HEK293 (cell line): ENCODE measurements around the gene RRAS.
A peak's percentile ranks its signal among the peaks of the same experiment; 100 is the strongest.

ENCODE experiments used
- BCL11A ChIP-seq: fragments of 450-650 bp; formaldehyde crosslinking; IDR thresholded peaks from 2 replicates; pipeline ENCODE4 v1.5.1; 2016; ENCODE audit warnings: low read depth, missing biosample characterization, missing genetic modification characterization
- BCL6B ChIP-seq: fragments of 450-650 bp; formaldehyde crosslinking; IDR thresholded peaks from 2 replicates; pipeline ENCODE4 v1.5.1; 2017; ENCODE audit warnings: missing biosample characterization, missing genetic modification characterization
- FEZF1 ChIP-seq: fragments of 450-650 bp; formaldehyde crosslinking; IDR thresholded peaks from 2 replicates; pipeline ENCODE4 v1.5.1; 2016; ENCODE audit warnings: missing biosample characterization, missing genetic modification characterization
- GFI1B ChIP-seq: fragments of 450-650 bp; formaldehyde crosslinking; IDR thresholded peaks from 2 replicates; pipeline ENCODE4 v1.5.1; 2016; ENCODE audit warnings: missing biosample characterization, missing genetic modification characterization
- IKZF3 ChIP-seq: fragments of 450-650 bp; IDR thresholded peaks from 2 replicates; pipeline ENCODE4 v1.5.0; 2018; ENCODE audit warnings: missing biosample characterization, mild to moderate bottlenecking, missing genetic modification characterization, moderate library complexity
- PRDM1 ChIP-seq: fragments of 450-650 bp; formaldehyde crosslinking; IDR thresholded peaks from 2 replicates; pipeline ENCODE4; 2016; ENCODE audit warnings: missing biosample characterization, missing genetic modification characterization
- SP3 ChIP-seq: fragments of 450-650 bp; formaldehyde crosslinking; IDR thresholded peaks from 2 replicates; pipeline ENCODE4 v1.5.1; 2016; ENCODE audit warnings: missing biosample characterization, missing genetic modification characterization
- YY2 ChIP-seq: fragments of 450-650 bp; formaldehyde crosslinking; IDR thresholded peaks from 2 replicates; pipeline ENCODE4 v1.5.1; 2016; ENCODE audit warnings: missing biosample characterization, missing genetic modification characterization
- ZBTB20 ChIP-seq: fragments of 450-650 bp; formaldehyde crosslinking; IDR thresholded peaks from 2 replicates; pipeline ENCODE4 v1.5.1; 2016; ENCODE audit warnings: missing biosample characterization, missing genetic modification characterization
- ZBTB26 ChIP-seq: fragments of 450-650 bp; formaldehyde crosslinking; optimal IDR thresholded peaks from 2 replicates; pipeline ENCODE3; 2016; ENCODE audit warnings: missing biosample characterization, mild to moderate bottlenecking, missing genetic modification characterization
- ZNF169 ChIP-seq: fragments of 450-650 bp; formaldehyde crosslinking; IDR thresholded peaks from 2 replicates; pipeline ENCODE4 v1.5.1; 2016; ENCODE audit warnings: missing biosample characterization, missing genetic modification characterization
- ZNF184 ChIP-seq: fragments of 450-650 bp; IDR thresholded peaks from 2 replicates; pipeline ENCODE4 v1.5.1; 2018; ENCODE audit warnings: missing biosample characterization, mild to moderate bottlenecking, missing genetic modification characterization
- ZNF211 ChIP-seq: fragments of 450-650 bp; formaldehyde crosslinking; IDR thresholded peaks from 2 replicates; pipeline ENCODE4 v1.5.1; 2016; ENCODE audit warnings: low read depth, missing biosample characterization, missing genetic modification characterization
- ZNF214 ChIP-seq: fragments of 450-650 bp; formaldehyde crosslinking; IDR thresholded peaks from 2 replicates; pipeline ENCODE4 v1.5.1; 2017; ENCODE audit warnings: missing biosample characterization, mild to moderate bottlenecking, missing genetic modification characterization, borderline replicate concordance
- ZNF26 ChIP-seq: fragments of 450-650 bp; formaldehyde crosslinking; IDR thresholded peaks from 2 replicates; pipeline ENCODE4 v1.5.1; 2016; ENCODE audit warnings: missing biosample characterization, missing genetic modification characterization
- ZNF280C ChIP-seq: fragments of 450-650 bp; formaldehyde crosslinking; IDR thresholded peaks from 2 replicates; pipeline ENCODE4 v1.5.1; 2016; ENCODE audit warnings: missing biosample characterization, missing genetic modification characterization
- ZNF280D ChIP-seq: fragments of 450-650 bp; formaldehyde crosslinking; IDR thresholded peaks from 2 replicates; pipeline ENCODE4 v1.5.1; 2016; ENCODE audit warnings: missing biosample characterization, missing genetic modification characterization
- ZNF341 ChIP-seq: fragments of 450-650 bp; formaldehyde crosslinking; IDR thresholded peaks from 2 replicates; pipeline ENCODE4; 2016; ENCODE audit warnings: low read depth, missing biosample characterization, missing genetic modification characterization
- ZNF354C ChIP-seq: fragments of 450-650 bp; formaldehyde crosslinking; IDR thresholded peaks from 2 replicates; pipeline ENCODE4 v1.5.1; 2016; ENCODE audit warnings: missing biosample characterization, missing genetic modification characterization, low read depth, borderline replicate concordance
- ZNF473 ChIP-seq: fragments of 450-650 bp; formaldehyde crosslinking; IDR thresholded peaks from 2 replicates; pipeline ENCODE4 v1.5.1; 2017; ENCODE audit warnings: missing biosample characterization, missing genetic modification characterization
- ZNF501 ChIP-seq: fragments of 450-650 bp; formaldehyde crosslinking; IDR thresholded peaks from 2 replicates; pipeline ENCODE4 v1.5.1; 2016; ENCODE audit warnings: missing biosample characterization, missing genetic modification characterization
- ZNF629 ChIP-seq: fragments of 450-650 bp; formaldehyde crosslinking; IDR thresholded peaks from 2 replicates; pipeline ENCODE4 v1.5.1; 2017; ENCODE audit warnings: missing biosample characterization, missing genetic modification characterization
- ZNF639 ChIP-seq: fragments of 450-650 bp; formaldehyde crosslinking; IDR thresholded peaks from 2 replicates; pipeline ENCODE4 v1.5.1; 2016; ENCODE audit warnings: missing biosample characterization, missing genetic modification characterization
- ZSCAN18 ChIP-seq: fragments of 450-650 bp; formaldehyde crosslinking; IDR thresholded peaks from 2 replicates; pipeline ENCODE4 v1.5.1; 2016; ENCODE audit warnings: missing biosample characterization, missing genetic modification characterization
- ZSCAN30 ChIP-seq: fragments of 450-650 bp; IDR thresholded peaks from 2 replicates; pipeline ENCODE4 v1.5.1; 2018; ENCODE audit warnings: missing biosample characterization, mild to moderate bottlenecking, missing genetic modification characterization, moderate library complexity

RRAS gene

GRCh38 chr19:49640113-49640898, at the start of gene RRAS (continued):
- TF ChIP-seq ZNF341 (peak; percentile 75), ZSCAN18 (tag by site-specific recombination) (peak; percentile 58; the same call in 1 of the 2 replicates), ZBTB20 (tag by site-specific recombination) (peak; percentile 95), ZNF211 (no peak), ZNF280C (tag by site-specific recombination) (no peak), ZNF501 (tag by site-specific recombination) (peak; percentile 85), PRDM1 (peak; percentile 57; the same call in 1 of the 2 replicates), ZNF280D (tag by site-specific recombination) (no peak), ZSCAN30 (tag by site-specific recombination) (peak; percentile 97), SP3 (tag by site-specific recombination) (peak; percentile 86), ZNF169 (tag by site-specific recombination) (no peak), ZBTB26 (peak; percentile 52), ZNF639 (tag by site-specific recombination) (peak; percentile 69; the same call in 1 of the 2 replicates), ZNF473 (tag by site-specific recombination) (no peak), IKZF3 (tag by site-specific recombination) (peak; percentile 99), FEZF1 (tag by site-specific recombination) (0 out of 2 replicates have a peak, but pooled peaks have one; percentile 24), GFI1B (tag by site-specific recombination) (no peak), YY2 (tag by site-specific recombination) (no peak), BCL6B (no peak), ZNF354C (no peak), ZNF214 (tag by site-specific recombination) (no peak), ZNF184 (tag by site-specific recombination) (no peak), ZNF629 (tag by site-specific recombination) (peak; percentile 93), BCL11A (tag by site-specific recombination) (peak; percentile 94), ZNF26 (tag by site-specific recombination) (no peak)
